ENCODE measurements around the gene C2.

DNA sequence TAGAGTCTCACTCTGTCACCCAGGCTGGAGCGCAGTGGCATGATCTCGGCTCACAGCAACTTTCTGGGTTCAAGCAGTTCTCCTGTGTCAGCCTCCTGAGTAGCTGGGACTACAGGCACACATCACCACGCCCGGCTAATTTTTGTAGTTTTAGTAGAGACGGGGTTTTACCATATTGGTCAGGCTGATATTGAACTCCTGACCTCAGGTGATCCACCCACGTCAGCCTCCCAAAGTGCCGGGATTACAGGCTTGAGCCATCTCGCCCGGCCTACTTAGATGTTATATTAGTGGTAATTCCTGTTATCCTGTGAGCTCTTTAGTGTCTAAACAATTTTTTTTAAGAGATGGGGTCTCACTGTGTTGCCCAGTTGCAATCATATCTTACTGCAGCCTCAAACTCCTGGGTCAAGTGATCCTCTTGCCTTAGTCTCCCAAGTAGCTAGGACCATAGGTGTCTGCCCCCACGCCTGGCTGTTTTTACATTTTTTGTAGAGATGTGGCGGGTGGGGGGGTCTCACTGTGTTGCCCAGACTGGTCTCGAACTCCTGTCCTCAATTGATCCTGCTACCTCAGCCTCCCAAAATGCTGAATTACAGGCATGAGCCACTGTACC lies 50.4 kb downstream of the C2 start:
- no peak for TF ChIP-seq CTCF (IDR thresholded peaks at IDR 0.05)
- TF ChIP-seq POLR2AphosphoS5 (IDR thresholded peaks at IDR 0.05; ENCODE audit: insufficient read depth in 1 of 2, low read depth in 1 of 2) = no peak
- TF ChIP-seq POLR2A (IDR thresholded peaks at IDR 0.05) = no peak

Measured in vagina (tissue), 2 donors.